Transverse colon (tissue), 3 donors: Measurements from ENCODE around the gene IL17RE.

Experiments used
- POLR2A ChIP-seq: fragments of 450-650 bp; IDR thresholded peaks from one replicate; pipeline ENCODE4 v1.6.1; 2016; ENCODE audit warnings: antibody characterized with exemption, mild to moderate bottlenecking, moderate library complexity
- TF ChIP-seq, protein P1 (sequence below), 5 experiments: fragments of 200-600 bp in 3 of 5; fragments of 450-650 bp in 2 of 5; sonication (generic) in 3 of 5; IDR thresholded peaks; 1 replicate in 2 of 5; 2 replicates in 3 of 5; pipeline ENCODE4 v1.5.1; 2016 to 2017; ENCODE audit warnings: antibody characterized with exemption in 5 of 5, inconsistent platforms in 3 of 5, mild to moderate bottlenecking in 2 of 5, moderate library complexity in 1 of 5

- TF ChIP-seq, protein P1, sequence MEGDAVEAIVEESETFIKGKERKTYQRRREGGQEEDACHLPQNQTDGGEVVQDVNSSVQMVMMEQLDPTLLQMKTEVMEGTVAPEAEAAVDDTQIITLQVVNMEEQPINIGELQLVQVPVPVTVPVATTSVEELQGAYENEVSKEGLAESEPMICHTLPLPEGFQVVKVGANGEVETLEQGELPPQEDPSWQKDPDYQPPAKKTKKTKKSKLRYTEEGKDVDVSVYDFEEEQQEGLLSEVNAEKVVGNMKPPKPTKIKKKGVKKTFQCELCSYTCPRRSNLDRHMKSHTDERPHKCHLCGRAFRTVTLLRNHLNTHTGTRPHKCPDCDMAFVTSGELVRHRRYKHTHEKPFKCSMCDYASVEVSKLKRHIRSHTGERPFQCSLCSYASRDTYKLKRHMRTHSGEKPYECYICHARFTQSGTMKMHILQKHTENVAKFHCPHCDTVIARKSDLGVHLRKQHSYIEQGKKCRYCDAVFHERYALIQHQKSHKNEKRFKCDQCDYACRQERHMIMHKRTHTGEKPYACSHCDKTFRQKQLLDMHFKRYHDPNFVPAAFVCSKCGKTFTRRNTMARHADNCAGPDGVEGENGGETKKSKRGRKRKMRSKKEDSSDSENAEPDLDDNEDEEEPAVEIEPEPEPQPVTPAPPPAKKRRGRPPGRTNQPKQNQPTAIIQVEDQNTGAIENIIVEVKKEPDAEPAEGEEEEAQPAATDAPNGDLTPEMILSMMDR (IDR thresholded peaks at IDR 0.05): no peak
- no peak for TF ChIP-seq POLR2A
These were observed 32.3 kb downstream of the IL17RE start for GRCh38 chr3:9934993-9935392.
